HG02852 (cell line): ENCODE results near the gene NSG1.
"Not testable (repeated sequence)": the region's sequence is repeated elsewhere in the genome, so short reads cannot be mapped to it uniquely, and the experiment has no call there.

Experiments used
- ATAC-seq: cut with Tn5 transposase; IDR thresholded peaks from one replicate; pipeline ENCODE4 v1.9.1; 2021; ENCODE audit warnings: mild to moderate bottlenecking, moderate library complexity; ENCODE audit not compliant: unreplicated experiment

Gene NSG1

DNA sequence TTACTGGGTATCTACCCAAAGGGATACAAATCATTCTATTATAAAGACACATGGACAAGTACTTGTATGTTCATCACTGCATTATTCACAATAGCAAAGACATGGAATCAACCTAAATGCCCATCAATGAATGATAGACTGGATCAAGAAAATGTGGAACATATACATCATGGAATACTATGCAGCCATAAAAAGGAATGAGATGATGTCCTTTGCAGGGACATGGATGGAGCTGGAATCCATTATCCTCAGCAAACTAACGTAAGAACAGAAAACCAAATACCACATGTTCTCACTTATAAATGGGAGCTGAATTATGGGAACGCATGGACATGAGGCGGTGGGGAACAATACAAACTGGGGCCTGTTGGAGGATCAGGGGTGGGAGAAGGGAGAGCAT is 78.3 kb downstream of the NSG1 start:
- ATAC-seq = not testable (repeated sequence)
